H9 (cell line): Measurements from ENCODE around the gene ALAD. TPM values are rescaled to one million over a fixed set of nuclear protein-coding genes. Genes with fewer than 3 reads are reported as not detected.

Experiments used
- DNase-seq: peaks from one replicate; pipeline ENCODE4 v3.0.0-alpha.2; 2017
- H2AFZ ChIP-seq: one replicate; pipeline ENCODE4 v1.6.1; 2013; ENCODE audit warnings: mild to moderate bottlenecking, low read length, control low read depth, moderate library complexity
- H2AK5ac ChIP-seq: 2 replicates; pipeline ENCODE4 v1.6.1; 2013; ENCODE audit warnings: low read length, control low read depth, mixed read lengths; ENCODE audit not compliant: insufficient read length
- H2BK120ac ChIP-seq: one replicate; pipeline ENCODE4 v1.6.1; 2013; ENCODE audit warnings: low read depth, mild to moderate bottlenecking, low read length, control low read depth, inconsistent platforms; ENCODE audit not compliant: poor library complexity, severe bottlenecking
- H2BK12ac ChIP-seq: 2 replicates; pipeline ENCODE4 v1.6.1; 2013; ENCODE audit warnings: low read length, control low read depth, mixed read lengths, low read depth; ENCODE audit not compliant: insufficient read length
- H2BK15ac ChIP-seq: 2 replicates; pipeline ENCODE4 v1.6.1; 2013; ENCODE audit warnings: low read depth, low read length, control low read depth
- H2BK20ac ChIP-seq: one replicate; pipeline ENCODE4 v1.6.1; 2013; ENCODE audit warnings: low read depth, mild to moderate bottlenecking, low read length, control low read depth, inconsistent platforms; ENCODE audit not compliant: poor library complexity, severe bottlenecking
- H2BK5ac ChIP-seq: 2 replicates; pipeline ENCODE4 v1.6.1; 2013; ENCODE audit warnings: low read length, control low read depth, mixed read lengths; ENCODE audit not compliant: insufficient read length
- H3K14ac ChIP-seq: 2 replicates; pipeline ENCODE4 v1.6.1; 2013; ENCODE audit warnings: low read length, control low read depth; ENCODE audit not compliant: insufficient read depth
- H3K18ac ChIP-seq: 2 replicates; pipeline ENCODE4 v1.6.1; 2013; ENCODE audit warnings: low read depth, mild to moderate bottlenecking, mixed read lengths, low read length, control low read depth; ENCODE audit not compliant: insufficient read length
- H3K23ac ChIP-seq: 2 replicates; pipeline ENCODE4 v1.6.1; 2013; ENCODE audit warnings: low read length, control low read depth, mixed read lengths, low read depth; ENCODE audit not compliant: insufficient read length
- H3K23me2 ChIP-seq: 2 replicates; pipeline ENCODE4 v1.6.1; 2013; ENCODE audit warnings: low read depth, mild to moderate bottlenecking, mixed read lengths, low read length, control low read depth; ENCODE audit not compliant: insufficient read length, poor library complexity, severe bottlenecking
- H3K27ac ChIP-seq: 2 replicates; pipeline ENCODE4 v1.5.1; 2013; ENCODE audit warnings: low read length, control low read depth, mixed read lengths, low read depth; ENCODE audit not compliant: insufficient read length
- H3K27me3 ChIP-seq: 2 replicates; pipeline ENCODE4 v1.6.1; 2013; ENCODE audit warnings: low read length, control low read depth, inconsistent platforms; ENCODE audit not compliant: insufficient read depth
- H3K4ac ChIP-seq: 2 replicates; pipeline ENCODE4 v1.6.1; 2013; ENCODE audit warnings: low read depth, mild to moderate bottlenecking, control low read depth, inconsistent platforms, low read length, moderate library complexity
- H3K4me1 ChIP-seq: 2 replicates; pipeline ENCODE4 v1.6.1; 2013; ENCODE audit warnings: low read length, control low read depth, inconsistent platforms; ENCODE audit not compliant: insufficient read depth
- H3K4me2 ChIP-seq: 2 replicates; pipeline ENCODE4 v1.6.1; 2013; ENCODE audit warnings: low read length, control low read depth, mixed read lengths; ENCODE audit not compliant: insufficient read length, insufficient read depth
- H3K56ac ChIP-seq: 2 replicates; pipeline ENCODE4 v1.6.1; 2013; ENCODE audit warnings: low read depth, mild to moderate bottlenecking, mixed read lengths, low read length, control low read depth; ENCODE audit not compliant: insufficient read length
- H3K79me1 ChIP-seq: 2 replicates; pipeline ENCODE4 v1.6.1; 2013; ENCODE audit warnings: low read depth, mild to moderate bottlenecking, moderate library complexity, low read length, control low read depth, inconsistent platforms; ENCODE audit not compliant: insufficient read depth, poor library complexity, severe bottlenecking
- H3K79me2 ChIP-seq: 2 replicates; pipeline ENCODE4 v1.6.1; 2013; ENCODE audit warnings: low read length, control low read depth, inconsistent platforms; ENCODE audit not compliant: insufficient read depth
- H3K9ac ChIP-seq: 2 replicates; pipeline ENCODE4 v1.6.1; 2013; ENCODE audit warnings: low read length, control low read depth, mixed read lengths; ENCODE audit not compliant: insufficient read length; ENCODE audit errors: extremely low read depth
- H3K9me3 ChIP-seq: one replicate; pipeline ENCODE4 v1.6.1; 2013; ENCODE audit warnings: low read depth, low read length, inconsistent platforms; ENCODE audit not compliant: control insufficient read depth
- H3T11ph ChIP-seq: one replicate; pipeline ENCODE4 v1.6.1; 2013; ENCODE audit warnings: mild to moderate bottlenecking, low read length, control low read depth, inconsistent platforms
- H4K20me1 ChIP-seq: one replicate; pipeline ENCODE4 v1.6.1; 2013; ENCODE audit not compliant: control insufficient read depth, insufficient read length, insufficient read depth
- H4K5ac ChIP-seq: 2 replicates; pipeline ENCODE4 v1.6.1; 2013; ENCODE audit warnings: low read depth, mild to moderate bottlenecking, mixed read lengths, low read length, control low read depth; ENCODE audit not compliant: insufficient read length
- H4K8ac ChIP-seq: replicated peaks from 2 replicates; pipeline ENCODE4 v1.6.1; 2013; ENCODE audit warnings: low read length, control low read depth, mixed read lengths, low read depth; ENCODE audit not compliant: insufficient read length
- H4K91ac ChIP-seq: 2 replicates; pipeline ENCODE4 v1.6.1; 2013; ENCODE audit warnings: low read depth, mild to moderate bottlenecking, moderate library complexity, mixed read lengths, low read length, control low read depth; ENCODE audit not compliant: insufficient read length
- H3K27ac Mint-ChIP-seq, 3 experiments: 2 replicates in 2 of 3; 3 replicates in 1 of 3; pipeline ENCODE4 v1.8.0; 2020 to 2021; ENCODE audit warnings: mixed read lengths in 3 of 3, mild to moderate bottlenecking in 1 of 3, moderate library complexity in 1 of 3
- H3K27me3 Mint-ChIP-seq: 2 replicates; pipeline ENCODE4 v1.8.0; 2021; ENCODE audit warnings: low read depth, mild to moderate bottlenecking, moderate library complexity, mixed read lengths
- H3K36me3 Mint-ChIP-seq, 3 experiments: 2 replicates in 2 of 3; 3 replicates in 1 of 3; pipeline ENCODE4 v1.8.0; 2020 to 2021; ENCODE audit warnings: low read depth in 3 of 3, mixed read lengths in 3 of 3; ENCODE audit not compliant: insufficient read depth in 1 of 3
- H3K4me1 Mint-ChIP-seq, 2 experiments: 2 replicates each; pipeline ENCODE4 v1.8.0; 2020; ENCODE audit warnings: mixed read lengths in 2 of 2
- H3K4me3 Mint-ChIP-seq, 2 experiments: 2 replicates in 1 of 2; 3 replicates in 1 of 2; pipeline ENCODE4 v1.8.0; 2020 to 2021; ENCODE audit warnings: mild to moderate bottlenecking in 2 of 2, mixed read lengths in 2 of 2, moderate library complexity in 1 of 2
- H3K9me3 Mint-ChIP-seq, 2 experiments: 2 replicates in 1 of 2; 3 replicates in 1 of 2; pipeline ENCODE4 v1.8.0; 2020; ENCODE audit warnings: mild to moderate bottlenecking in 2 of 2, mixed read lengths in 2 of 2, moderate library complexity in 1 of 2
- CTCF ChIP-seq: fragments of 200-600 bp; sonication (generic); conservative IDR thresholded peaks from 3 replicates; pipeline ENCODE4 v1.8.0; 2021; ENCODE audit warnings: antibody characterized with exemption, mild to moderate bottlenecking
- WGBS: extraction: QIAGEN DNeasy Blood & Tissue Kit; methylation state at CpG from one replicate; pipeline ENCODE4 v1.1.7; 2013; ENCODE audit warnings: missing lambda C conversion rate, low lambda C conversion rate, mixed read lengths; ENCODE audit not compliant: insufficient read length; ENCODE audit errors: extremely low coverage; 5-methylcytosine and 5-hydroxymethylcytosine counted together
- total RNA-seq: library from RNA; stranded (reverse); gene quantifications from 2 replicates; pipeline ENCODE4 v1.2.1, GENCODE V29; 2021

ALAD gene
- total RNA-seq, 1 experiment from 2014 or later: 13.2 TPM

DNA sequence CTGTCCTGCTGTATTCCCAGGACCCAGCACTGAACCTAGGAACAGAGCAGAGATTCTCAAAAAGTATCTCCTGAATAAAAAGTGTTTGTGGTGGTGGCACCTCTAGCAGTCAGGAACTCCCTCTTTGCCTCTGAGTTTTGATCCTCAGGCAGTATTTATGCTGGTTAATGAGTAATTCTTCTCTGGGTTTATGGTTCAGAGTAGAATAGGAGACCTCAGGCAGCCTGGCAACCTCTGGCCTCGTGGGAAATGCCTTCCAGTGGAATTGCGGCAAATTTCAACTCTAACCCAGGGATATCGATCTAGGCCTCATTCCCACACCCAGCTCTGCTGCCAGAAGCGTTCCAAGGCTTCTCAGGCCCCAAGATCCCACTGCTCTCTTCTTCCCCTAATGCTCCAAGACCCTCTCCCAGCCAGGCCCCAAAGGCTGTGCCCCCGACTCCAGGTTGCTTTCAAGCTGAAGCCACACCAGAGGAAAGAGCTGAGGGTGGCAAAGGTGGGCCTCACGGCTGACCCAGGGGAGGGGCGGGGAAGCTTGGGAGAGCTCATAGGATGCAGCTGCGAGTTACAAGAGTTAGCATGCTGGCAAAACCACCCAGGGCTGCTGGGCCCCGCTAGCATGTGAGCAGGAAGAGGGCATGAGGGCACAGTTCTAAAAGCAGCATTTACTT, 13.4 kb downstream of the ALAD start:
- H4K5ac ChIP-seq: no peak overlapping the region
- no peak overlapping the region for H3K9ac ChIP-seq
- Mint-ChIP-seq H3K27ac (peak overlapping the region in 1 of 3 experiments; percentile 68; a peak in 1 of 7 replicates), H3K9me3 (no peaks in the 10 kb centered on the region), H3K27me3 (no peaks in the 10 kb centered on the region), H3K4me1 (no peaks in the 10 kb centered on the region), H3K4me3 (no peak overlapping the region), H3K36me3 (peaks cover 3 to 39% (median 31%) of the 10 kb centered on the region in 3 experiments; a peak in 5 of 7 replicates)
- H2BK15ac ChIP-seq: no peak overlapping the region
- H2AFZ ChIP-seq: no peak overlapping the region
- H3K56ac ChIP-seq: no peak overlapping the region
- no peak overlapping the region for H3K27ac ChIP-seq
- no peaks in the 10 kb centered on the region for H3K23me2 ChIP-seq
- H3K23ac ChIP-seq: no peak overlapping the region
- no CpG with 5 or more reads among the region's 9 CpGs for WGBS
- no peak for DNase-seq
- no peak overlapping the region for H3K18ac ChIP-seq
- H3K79me2 ChIP-seq: no peaks in the 10 kb centered on the region
- H2BK5ac ChIP-seq: no peak overlapping the region
- no peaks in the 10 kb centered on the region for H3K27me3 ChIP-seq
- no peak overlapping the region for H3T11ph ChIP-seq
- no peak overlapping the region for H3K4me2 ChIP-seq
- no peak overlapping the region for H4K8ac ChIP-seq
- no peak overlapping the region for H2BK20ac ChIP-seq
- H3K14ac ChIP-seq: no peak overlapping the region
- H3K4ac ChIP-seq: no peak overlapping the region
- no peak overlapping the region for H2BK120ac ChIP-seq
- no peaks in the 10 kb centered on the region for H3K9me3 ChIP-seq
- no peaks in the 10 kb centered on the region for H4K20me1 ChIP-seq
- no peak overlapping the region for H4K91ac ChIP-seq
- H3K79me1 ChIP-seq: no peaks in the 10 kb centered on the region
- TF ChIP-seq CTCF: no peak
- H2BK12ac ChIP-seq: no peak overlapping the region
- no peaks in the 10 kb centered on the region for H3K4me1 ChIP-seq
- no peak overlapping the region for H2AK5ac ChIP-seq
